ENCODE results near the gene VPS35L.
"Not testable (repeated sequence)": the region's sequence is repeated elsewhere in the genome, so short reads cannot be mapped to it uniquely, and the experiment has no call there.

Gene VPS35L

GRCh38 chr16:19660432-19660831 lies 104.9 kb downstream of the VPS35L start:
- H4K20me1 ChIP-seq (ENCODE audit: control insufficient read depth, insufficient read depth, low read depth, low read length), result no peaks in the 10 kb centered on the region
- no peaks in the 10 kb centered on the region for H3K4me1 ChIP-seq (ENCODE audit: control insufficient read depth, low read length)
- no peaks in the 10 kb centered on the region for H3K36me3 ChIP-seq (ENCODE audit: control insufficient read depth, low read length)
- H3K4me3 ChIP-seq (ENCODE audit: low read length), result no peak overlapping the region
- H3F3A ChIP-seq (ENCODE audit: control insufficient read depth, insufficient read depth), result no peaks in the 10 kb centered on the region
- TF ChIP-seq EZH2phosphoT487 (IDR thresholded peaks at IDR 0.05; ENCODE audit: borderline replicate concordance, low read length) (no peak), CTCF (IDR thresholded peaks at IDR 0.05; ENCODE audit: low read depth, low read length, poor library complexity, severe bottlenecking) (no peak)
- H3K27me3 ChIP-seq (ENCODE audit: control insufficient read depth, low read length), result no peaks in the 10 kb centered on the region
- H3K9me2 ChIP-seq (replicated peaks; ENCODE audit: control insufficient read depth, low read length), result no peaks in the 10 kb centered on the region
- H3K4me2 ChIP-seq (ENCODE audit: low read length), result no peak overlapping the region
- no peaks in the 10 kb centered on the region for H3K9me3 ChIP-seq (ENCODE audit: control insufficient read depth, insufficient read depth, low read length)
- no peak overlapping the region for H3K27ac ChIP-seq (ENCODE audit: low read depth, low read length)
- H3K79me2 ChIP-seq (ENCODE audit: control insufficient read depth, low read length), result no peaks in the 10 kb centered on the region

DNA sequence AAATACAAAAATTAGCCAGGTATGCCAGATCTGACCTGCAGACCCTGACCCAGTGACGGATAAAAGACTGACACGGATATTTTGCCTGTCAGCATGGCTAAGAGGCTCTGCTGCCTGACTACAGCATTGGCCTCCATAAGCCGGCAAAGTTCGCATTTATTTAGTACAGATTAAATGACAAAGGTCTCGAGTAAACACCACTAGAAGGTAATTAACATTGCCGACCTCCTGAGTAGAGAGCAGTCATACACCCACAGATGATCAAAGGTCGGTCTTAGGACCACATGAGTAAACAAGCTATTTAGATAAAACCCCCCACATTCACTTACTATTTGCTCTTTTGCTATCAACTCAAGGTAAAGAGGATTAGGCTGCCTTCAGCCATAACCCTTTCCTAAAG lies 106.8 kb downstream of the VPS35L start:
- H3F3A ChIP-seq (ENCODE audit: control insufficient read depth, insufficient read depth), result no peaks in the 10 kb centered on the region
- H3K4me2 ChIP-seq (ENCODE audit: low read length), result no peak overlapping the region
- H3K9me3 ChIP-seq (ENCODE audit: control insufficient read depth, insufficient read depth, low read length), result no peaks in the 10 kb centered on the region
- H3K27ac ChIP-seq (ENCODE audit: low read depth, low read length), result no peak overlapping the region
- no peak overlapping the region for H3K4me3 ChIP-seq (ENCODE audit: low read length)
- no peaks in the 10 kb centered on the region for H4K20me1 ChIP-seq (ENCODE audit: control insufficient read depth, insufficient read depth, low read depth, low read length)
- no peaks in the 10 kb centered on the region for H3K36me3 ChIP-seq (ENCODE audit: control insufficient read depth, low read length)
- no peaks in the 10 kb centered on the region for H3K9me2 ChIP-seq (replicated peaks; ENCODE audit: control insufficient read depth, low read length)
- TF ChIP-seq CTCF (IDR thresholded peaks at IDR 0.05; ENCODE audit: low read depth, low read length, poor library complexity, severe bottlenecking), result no peak
- no peak for TF ChIP-seq EZH2phosphoT487 (IDR thresholded peaks at IDR 0.05; ENCODE audit: borderline replicate concordance, low read length)
- H3K4me1 ChIP-seq (ENCODE audit: control insufficient read depth, low read length), result no peaks in the 10 kb centered on the region
- no peaks in the 10 kb centered on the region for H3K27me3 ChIP-seq (ENCODE audit: control insufficient read depth, low read length)
- no peaks in the 10 kb centered on the region for H3K79me2 ChIP-seq (ENCODE audit: control insufficient read depth, low read length)

GRCh38 chr16:19664166-19664565 lies 108.7 kb downstream of the VPS35L start:
- Histone ChIP-seq H3K27me3 (ENCODE audit: control insufficient read depth, low read length) (no peaks in the 10 kb centered on the region), H3F3A (ENCODE audit: control insufficient read depth, insufficient read depth) (no peaks in the 10 kb centered on the region), H3K4me3 (ENCODE audit: low read length) (no peak overlapping the region), H3K36me3 (ENCODE audit: control insufficient read depth, low read length) (no peaks in the 10 kb centered on the region), H3K79me2 (ENCODE audit: control insufficient read depth, low read length) (no peaks in the 10 kb centered on the region), H3K9me2 (replicated peaks; ENCODE audit: control insufficient read depth, low read length) (no peaks in the 10 kb centered on the region), H3K4me2 (ENCODE audit: low read length) (no peak overlapping the region), H3K4me1 (ENCODE audit: control insufficient read depth, low read length) (no peaks in the 10 kb centered on the region), H3K9me3 (ENCODE audit: control insufficient read depth, insufficient read depth, low read length) (no peaks in the 10 kb centered on the region), H4K20me1 (ENCODE audit: control insufficient read depth, insufficient read depth, low read depth, low read length) (no peaks in the 10 kb centered on the region), H3K27ac (ENCODE audit: low read depth, low read length) (no peak overlapping the region)
- no peak for TF ChIP-seq CTCF (IDR thresholded peaks at IDR 0.05; ENCODE audit: low read depth, low read length, poor library complexity, severe bottlenecking)
- no peak for TF ChIP-seq EZH2phosphoT487 (IDR thresholded peaks at IDR 0.05; ENCODE audit: borderline replicate concordance, low read length)

DNA sequence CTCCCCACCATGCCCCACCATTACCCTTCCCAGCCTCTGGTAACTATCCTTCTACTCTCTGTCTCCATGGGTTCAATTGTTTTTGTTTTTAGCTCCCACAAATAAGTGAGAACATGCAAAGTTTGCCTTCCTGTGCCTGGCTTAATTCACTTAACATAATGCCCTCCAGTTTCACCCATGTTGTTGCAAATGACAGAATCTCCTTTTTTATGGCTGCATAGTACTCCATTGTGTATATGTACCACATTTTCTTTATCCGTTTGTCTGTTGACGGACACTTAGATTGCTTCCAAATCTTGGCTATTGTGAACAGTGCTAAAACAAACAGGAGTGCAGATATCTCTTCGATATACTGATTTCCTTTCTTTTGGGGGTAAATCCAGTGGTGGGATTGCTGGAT lies 109.8 kb downstream of the VPS35L start:
- H3K4me1 ChIP-seq (ENCODE audit: control insufficient read depth, low read length); H3F3A ChIP-seq (ENCODE audit: control insufficient read depth, insufficient read depth); H3K9me2 ChIP-seq (replicated peaks; ENCODE audit: control insufficient read depth, low read length); H4K20me1 ChIP-seq (ENCODE audit: control insufficient read depth, insufficient read depth, low read depth, low read length); H3K79me2 ChIP-seq (ENCODE audit: control insufficient read depth, low read length); H3K27me3 ChIP-seq (ENCODE audit: control insufficient read depth, low read length); H3K4me2 ChIP-seq (ENCODE audit: low read length); H3K27ac ChIP-seq (ENCODE audit: low read depth, low read length); H3K36me3 ChIP-seq (ENCODE audit: control insufficient read depth, low read length); H3K4me3 ChIP-seq (ENCODE audit: low read length); H3K9me3 ChIP-seq (ENCODE audit: control insufficient read depth, insufficient read depth, low read length): not testable (repeated sequence)

Data from DOHH2 (cell line).